ENCODE results near the gene DDX24.

The DDX24 gene

DNA sequence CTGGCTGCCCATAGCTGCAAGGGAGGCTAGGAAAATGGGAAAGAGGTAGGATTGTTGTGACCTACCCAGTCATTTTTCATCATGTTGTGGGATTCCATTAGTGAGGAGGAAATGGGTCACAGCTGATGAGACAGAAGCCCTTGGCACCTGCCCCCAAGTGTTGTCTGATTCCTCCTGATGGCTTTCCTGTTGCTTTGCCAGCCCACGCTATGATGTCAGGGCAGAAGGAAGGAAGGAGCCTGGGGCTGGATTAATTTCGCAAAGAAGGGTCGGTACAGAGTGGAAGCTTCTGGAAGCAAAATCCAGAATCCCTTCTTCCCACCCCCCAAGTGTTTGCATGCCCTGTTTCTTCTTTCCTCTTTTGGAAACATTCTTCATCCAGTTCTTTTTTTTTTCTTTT, 46.1 kb downstream of the DDX24 start:
- Histone ChIP-seq H3K9me3 (ENCODE audit: severe bottlenecking) (no peaks in the 10 kb centered on the region), H3K4me1 (ENCODE audit: insufficient read depth, poor library complexity, severe bottlenecking) (no peaks in the 10 kb centered on the region), H3K36me3 (ENCODE audit: low read depth) (no peaks in the 10 kb centered on the region), H3K27me3 (ENCODE audit: insufficient read depth, poor library complexity, severe bottlenecking) (no peaks in the 10 kb centered on the region), H3K27ac (ENCODE audit: poor library complexity, severe bottlenecking) (no peak overlapping the region), H3K4me3 (ENCODE audit: severe bottlenecking) (no peak overlapping the region)
- ATAC-seq (ENCODE audit: low read depth): no peak
- no peak for TF ChIP-seq CTCF (IDR thresholded peaks at IDR 0.05; ENCODE audit: poor library complexity, severe bottlenecking)
- no peak for DNase-seq (ENCODE audit: low spot score)

- Histone ChIP-seq H3K27me3 (ENCODE audit: insufficient read depth, poor library complexity, severe bottlenecking) (no peaks in the 10 kb centered on the region), H3K4me3 (ENCODE audit: severe bottlenecking) (no peak overlapping the region), H3K9me3 (ENCODE audit: severe bottlenecking) (no peaks in the 10 kb centered on the region), H3K27ac (ENCODE audit: poor library complexity, severe bottlenecking) (no peak overlapping the region), H3K36me3 (ENCODE audit: low read depth) (no peaks in the 10 kb centered on the region), H3K4me1 (ENCODE audit: insufficient read depth, poor library complexity, severe bottlenecking) (peaks cover 17% of the 10 kb centered on the region)
- no peak for TF ChIP-seq CTCF (IDR thresholded peaks at IDR 0.05; ENCODE audit: poor library complexity, severe bottlenecking)
- ATAC-seq (ENCODE audit: low read depth) (no peak), DNase-seq (ENCODE audit: low spot score) (no peak)
Measured at GRCh38 chr14:94031883-94032279, 49.1 kb downstream of the DDX24 start.

GRCh38 chr14:94031161-94031882, 49.7 kb downstream of the DDX24 start:
- no peak for TF ChIP-seq CTCF (IDR thresholded peaks at IDR 0.05; ENCODE audit: poor library complexity, severe bottlenecking)
- Histone ChIP-seq H3K4me1 (ENCODE audit: insufficient read depth, poor library complexity, severe bottlenecking) (peaks cover 17% of the 10 kb centered on the region), H3K9me3 (ENCODE audit: severe bottlenecking) (no peaks in the 10 kb centered on the region), H3K27me3 (ENCODE audit: insufficient read depth, poor library complexity, severe bottlenecking) (no peaks in the 10 kb centered on the region), H3K4me3 (ENCODE audit: severe bottlenecking) (no peak overlapping the region), H3K27ac (ENCODE audit: poor library complexity, severe bottlenecking) (no peak overlapping the region), H3K36me3 (ENCODE audit: low read depth) (no peaks in the 10 kb centered on the region)
- DNase-seq (ENCODE audit: low spot score): no peak
- ATAC-seq (ENCODE audit: low read depth): no peak

DNA sequence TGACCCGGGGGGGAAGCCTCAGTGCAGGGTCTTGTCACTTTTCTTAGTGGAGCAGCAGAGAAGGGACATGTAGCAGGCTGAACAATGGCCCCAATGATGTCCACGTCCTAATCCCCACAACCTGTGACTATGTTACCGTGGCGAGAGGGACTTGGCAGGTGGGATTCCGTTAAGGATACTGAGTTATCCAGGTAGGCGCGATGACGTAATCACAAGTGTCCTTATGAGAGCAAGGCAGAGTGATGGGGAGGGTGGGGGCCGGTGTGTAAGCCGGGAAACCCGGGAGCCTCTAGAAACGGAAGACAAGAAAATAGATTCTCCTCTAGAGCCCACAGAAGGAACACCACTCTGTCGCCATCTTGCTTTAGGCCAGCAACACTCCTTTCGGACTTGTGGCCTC, 50.4 kb downstream of the DDX24 start:
- Histone ChIP-seq H3K9me3 (ENCODE audit: severe bottlenecking) (no peaks in the 10 kb centered on the region), H3K27me3 (ENCODE audit: insufficient read depth, poor library complexity, severe bottlenecking) (no peaks in the 10 kb centered on the region), H3K27ac (ENCODE audit: poor library complexity, severe bottlenecking) (no peak overlapping the region), H3K4me1 (ENCODE audit: insufficient read depth, poor library complexity, severe bottlenecking) (peaks cover 20% of the 10 kb centered on the region), H3K4me3 (ENCODE audit: severe bottlenecking) (no peak overlapping the region), H3K36me3 (ENCODE audit: low read depth) (no peaks in the 10 kb centered on the region)
- TF ChIP-seq CTCF (IDR thresholded peaks at IDR 0.05; ENCODE audit: poor library complexity, severe bottlenecking): no peak
- no peak for DNase-seq (ENCODE audit: low spot score)
- ATAC-seq (ENCODE audit: low read depth): no peak

DNA sequence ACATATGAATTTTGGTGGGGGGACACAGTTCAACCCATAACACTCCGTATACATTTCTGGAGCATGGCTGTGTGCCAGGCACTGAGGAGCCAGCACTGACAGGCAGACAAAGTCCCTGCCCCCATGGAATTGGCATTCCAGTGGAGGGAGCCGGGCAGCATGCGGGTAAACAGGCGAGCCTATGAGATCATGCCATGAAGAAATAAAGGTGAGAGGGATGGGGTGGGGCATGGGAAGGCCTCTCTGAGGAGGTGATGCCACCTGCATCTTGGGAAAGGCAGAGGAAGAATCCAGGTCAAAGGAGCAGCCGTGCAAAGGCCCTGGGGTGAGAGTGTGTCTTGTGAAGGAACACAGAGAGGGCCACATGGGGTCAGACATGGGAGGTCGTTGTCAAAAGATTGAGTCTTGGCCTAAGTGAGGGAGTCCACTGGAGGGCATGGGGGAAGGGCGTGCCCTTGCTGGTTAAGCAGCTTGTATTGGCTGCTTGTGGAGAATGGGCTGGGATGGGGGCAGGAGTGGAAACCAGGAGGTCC, 51.3 kb downstream of the DDX24 start:
- ATAC-seq (ENCODE audit: low read depth) (no peak), DNase-seq (ENCODE audit: low spot score) (no peak)
- Histone ChIP-seq H3K27ac (ENCODE audit: poor library complexity, severe bottlenecking) (no peak overlapping the region), H3K9me3 (ENCODE audit: severe bottlenecking) (no peaks in the 10 kb centered on the region), H3K36me3 (ENCODE audit: low read depth) (no peaks in the 10 kb centered on the region), H3K4me1 (ENCODE audit: insufficient read depth, poor library complexity, severe bottlenecking) (peaks cover 20% of the 10 kb centered on the region), H3K27me3 (ENCODE audit: insufficient read depth, poor library complexity, severe bottlenecking) (no peaks in the 10 kb centered on the region), H3K4me3 (ENCODE audit: severe bottlenecking) (no peak overlapping the region)
- no peak for TF ChIP-seq CTCF (IDR thresholded peaks at IDR 0.05; ENCODE audit: poor library complexity, severe bottlenecking)

Measured in RWPE2 (cell line).